ENCODE data around the gene SPRR2D.

DNA sequence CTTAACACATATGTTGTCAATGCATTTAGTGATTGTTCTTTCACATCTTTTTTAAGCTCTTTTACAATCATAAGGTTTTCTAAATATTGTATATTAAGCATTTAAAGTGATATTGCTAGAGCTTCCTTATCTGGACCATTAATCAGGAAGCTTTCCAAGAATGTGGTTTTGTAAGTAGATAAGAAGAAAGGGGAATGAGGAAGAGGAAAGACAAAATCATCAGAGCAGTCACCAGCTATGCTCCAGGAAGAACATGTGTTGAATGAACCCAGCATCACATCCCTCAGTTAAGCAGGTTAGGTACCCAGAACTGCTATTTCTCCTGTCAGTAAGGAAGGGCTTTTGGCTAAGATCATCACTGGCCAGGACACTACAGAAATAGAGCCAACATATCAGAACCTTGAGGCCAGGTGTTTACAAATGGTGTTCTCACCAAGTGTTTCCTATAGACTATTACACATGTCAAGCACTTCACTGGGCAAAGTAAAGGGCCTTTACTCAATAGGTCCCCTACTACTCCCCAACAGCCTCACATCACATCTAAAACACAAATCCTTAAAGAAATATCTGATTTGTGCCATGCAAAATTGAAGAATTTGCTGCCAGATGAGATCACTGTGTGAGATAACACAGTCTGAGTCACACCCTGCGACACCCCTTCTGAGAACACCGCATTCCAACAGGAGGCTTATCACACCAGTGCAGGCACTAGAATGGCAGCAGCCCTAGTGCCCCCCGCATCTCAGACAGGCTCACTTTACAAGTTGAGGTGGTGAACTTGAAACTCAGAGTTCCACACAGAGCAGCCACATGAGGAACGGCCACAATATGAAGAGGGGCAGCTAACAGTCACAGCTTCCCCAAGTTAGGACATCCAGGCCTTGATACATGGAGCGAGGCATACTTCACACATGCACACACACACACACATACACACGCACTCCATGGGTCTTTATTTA is 18.2 kb upstream of the SPRR2D start:
- TF ChIP-seq, protein P1, sequence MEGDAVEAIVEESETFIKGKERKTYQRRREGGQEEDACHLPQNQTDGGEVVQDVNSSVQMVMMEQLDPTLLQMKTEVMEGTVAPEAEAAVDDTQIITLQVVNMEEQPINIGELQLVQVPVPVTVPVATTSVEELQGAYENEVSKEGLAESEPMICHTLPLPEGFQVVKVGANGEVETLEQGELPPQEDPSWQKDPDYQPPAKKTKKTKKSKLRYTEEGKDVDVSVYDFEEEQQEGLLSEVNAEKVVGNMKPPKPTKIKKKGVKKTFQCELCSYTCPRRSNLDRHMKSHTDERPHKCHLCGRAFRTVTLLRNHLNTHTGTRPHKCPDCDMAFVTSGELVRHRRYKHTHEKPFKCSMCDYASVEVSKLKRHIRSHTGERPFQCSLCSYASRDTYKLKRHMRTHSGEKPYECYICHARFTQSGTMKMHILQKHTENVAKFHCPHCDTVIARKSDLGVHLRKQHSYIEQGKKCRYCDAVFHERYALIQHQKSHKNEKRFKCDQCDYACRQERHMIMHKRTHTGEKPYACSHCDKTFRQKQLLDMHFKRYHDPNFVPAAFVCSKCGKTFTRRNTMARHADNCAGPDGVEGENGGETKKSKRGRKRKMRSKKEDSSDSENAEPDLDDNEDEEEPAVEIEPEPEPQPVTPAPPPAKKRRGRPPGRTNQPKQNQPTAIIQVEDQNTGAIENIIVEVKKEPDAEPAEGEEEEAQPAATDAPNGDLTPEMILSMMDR (IDR thresholded peaks at IDR 0.05) = no peak
- TF ChIP-seq POLR2A (IDR thresholded peaks at IDR 0.05) = no peak
